Keratinocyte (primary cell): Measurements from ENCODE around the gene CD1D.

ENCODE experiments used
- EZH2 ChIP-seq: IDR thresholded peaks from one replicate; pipeline ENCODE4 v1.6.1; 2012; ENCODE audit warnings: inconsistent platforms, mild to moderate bottlenecking, low read length, moderate library complexity
- TF ChIP-seq, protein P1 (sequence below), 3 experiments: IDR thresholded peaks in 1 of 3; conservative IDR thresholded peaks in 1 of 3; optimal IDR thresholded peaks in 1 of 3; 2 replicates in 2 of 3; 3 replicates in 1 of 3; pipeline versions ENCODE3 to v1.5.1; 2011; ENCODE audit warnings: low read length in 3 of 3, mild to moderate bottlenecking in 3 of 3, moderate library complexity in 2 of 3, control low read depth in 1 of 3, inconsistent platforms in 1 of 3; ENCODE audit not compliant: insufficient read depth in 2 of 3; ENCODE audit errors: extremely low read depth in 1 of 3

DNA sequence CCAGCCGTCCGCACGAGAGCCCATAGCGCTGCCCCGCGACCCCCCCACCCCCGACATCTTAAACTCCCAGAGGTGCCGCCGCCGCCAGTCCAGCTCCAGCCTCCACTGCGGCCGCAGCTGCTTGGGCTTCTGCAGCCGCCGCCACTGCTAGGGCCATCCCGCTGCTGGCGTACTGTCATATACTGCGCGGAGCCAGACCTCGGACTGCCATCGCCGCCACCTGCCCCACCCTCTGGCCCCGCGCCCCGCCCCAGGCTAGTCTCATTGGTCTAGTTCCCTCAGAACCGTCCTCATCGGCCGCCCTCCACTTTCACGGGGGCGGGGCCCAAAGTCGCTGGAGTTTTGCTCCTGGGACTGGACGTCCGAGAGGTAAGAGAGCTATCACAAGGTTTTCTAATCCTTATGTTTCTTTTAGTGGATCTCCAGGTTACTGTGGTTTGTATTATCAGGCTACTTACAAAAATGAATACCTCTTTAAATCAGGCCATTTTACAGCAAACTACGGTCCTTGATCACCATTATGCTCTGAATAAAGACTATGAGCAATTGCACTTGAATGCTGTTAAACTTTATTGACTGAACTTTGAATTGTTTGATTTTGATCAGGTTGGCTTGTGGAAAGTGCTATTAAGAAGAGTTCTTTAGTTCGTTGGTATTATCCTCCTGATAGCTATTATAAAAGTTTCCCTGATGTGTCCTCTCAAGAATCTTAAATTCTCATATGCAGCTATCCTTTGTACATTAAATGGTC lies 2.8 kb upstream of the CD1D start:
- TF ChIP-seq, protein P1, sequence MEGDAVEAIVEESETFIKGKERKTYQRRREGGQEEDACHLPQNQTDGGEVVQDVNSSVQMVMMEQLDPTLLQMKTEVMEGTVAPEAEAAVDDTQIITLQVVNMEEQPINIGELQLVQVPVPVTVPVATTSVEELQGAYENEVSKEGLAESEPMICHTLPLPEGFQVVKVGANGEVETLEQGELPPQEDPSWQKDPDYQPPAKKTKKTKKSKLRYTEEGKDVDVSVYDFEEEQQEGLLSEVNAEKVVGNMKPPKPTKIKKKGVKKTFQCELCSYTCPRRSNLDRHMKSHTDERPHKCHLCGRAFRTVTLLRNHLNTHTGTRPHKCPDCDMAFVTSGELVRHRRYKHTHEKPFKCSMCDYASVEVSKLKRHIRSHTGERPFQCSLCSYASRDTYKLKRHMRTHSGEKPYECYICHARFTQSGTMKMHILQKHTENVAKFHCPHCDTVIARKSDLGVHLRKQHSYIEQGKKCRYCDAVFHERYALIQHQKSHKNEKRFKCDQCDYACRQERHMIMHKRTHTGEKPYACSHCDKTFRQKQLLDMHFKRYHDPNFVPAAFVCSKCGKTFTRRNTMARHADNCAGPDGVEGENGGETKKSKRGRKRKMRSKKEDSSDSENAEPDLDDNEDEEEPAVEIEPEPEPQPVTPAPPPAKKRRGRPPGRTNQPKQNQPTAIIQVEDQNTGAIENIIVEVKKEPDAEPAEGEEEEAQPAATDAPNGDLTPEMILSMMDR (optimal IDR thresholded peaks at IDR 0.05 in 1 of 3, IDR thresholded peaks at IDR 0.05 in 1 of 3, conservative IDR thresholded peaks at IDR 0.05 in 1 of 3; ENCODE audit: extremely low read depth in 1 of 3, insufficient read depth in 2 of 3, low read length in 3 of 3): no peak
- TF ChIP-seq EZH2: no peak
